GM18907 (cell line): Measurements from ENCODE around the gene IFI44L.
A peak's percentile ranks its signal among the peaks of the same experiment; 100 is the strongest.

Experiments
- ATAC-seq: cut with Tn5 transposase; IDR thresholded peaks from one replicate; pipeline ENCODE4 v1.9.1; 2021; ENCODE audit warnings: mild to moderate bottlenecking, moderate library complexity; ENCODE audit not compliant: unreplicated experiment

Gene IFI44L

DNA sequence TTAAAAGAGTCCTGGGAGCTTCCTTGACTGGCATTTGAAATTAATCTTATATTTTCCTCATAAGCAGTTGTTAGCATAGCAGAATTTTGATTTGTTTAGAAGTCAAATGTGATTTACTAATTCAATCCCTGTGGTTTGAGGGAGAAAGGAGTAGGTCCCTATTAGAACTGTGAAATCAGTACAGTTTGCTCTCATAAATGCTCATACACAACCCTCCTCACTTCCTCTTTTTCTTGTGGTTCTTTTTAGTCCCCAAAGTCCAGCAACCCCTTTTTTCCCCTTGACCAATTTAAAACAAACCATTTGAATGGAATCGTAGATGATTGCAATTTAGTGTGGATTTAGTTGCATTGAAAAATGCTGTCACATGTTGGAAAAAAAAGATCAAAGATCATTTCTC lies 20.2 kb downstream of the IFI44L start:
- peak; percentile 70 for ATAC-seq

- no peak for ATAC-seq
Measured at GRCh38 chr1:78641558-78641957, 21.3 kb downstream of the IFI44L start.

DNA sequence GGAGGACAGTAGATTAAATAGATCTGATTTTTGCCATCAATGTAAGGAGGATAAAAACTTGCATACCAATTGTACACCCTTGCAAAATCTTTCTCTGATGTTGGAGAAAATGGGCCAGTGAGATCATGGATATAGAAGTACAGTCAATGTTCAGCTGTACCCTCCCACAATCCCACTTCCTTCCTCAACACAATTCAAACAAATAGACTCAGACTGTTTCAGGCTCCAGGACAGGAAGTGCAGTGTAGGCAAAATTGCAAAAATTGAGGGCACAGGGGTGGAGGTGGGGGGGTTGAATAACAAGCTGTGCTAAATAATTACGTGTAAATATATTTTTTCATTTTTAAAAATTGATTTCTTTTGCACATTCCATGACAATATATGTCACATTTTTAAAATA lies 25.5 kb downstream of the IFI44L start:
- no peak for ATAC-seq

GRCh38 chr1:78647238-78647637 lies 27.0 kb downstream of the IFI44L start:
- no peak for ATAC-seq

DNA sequence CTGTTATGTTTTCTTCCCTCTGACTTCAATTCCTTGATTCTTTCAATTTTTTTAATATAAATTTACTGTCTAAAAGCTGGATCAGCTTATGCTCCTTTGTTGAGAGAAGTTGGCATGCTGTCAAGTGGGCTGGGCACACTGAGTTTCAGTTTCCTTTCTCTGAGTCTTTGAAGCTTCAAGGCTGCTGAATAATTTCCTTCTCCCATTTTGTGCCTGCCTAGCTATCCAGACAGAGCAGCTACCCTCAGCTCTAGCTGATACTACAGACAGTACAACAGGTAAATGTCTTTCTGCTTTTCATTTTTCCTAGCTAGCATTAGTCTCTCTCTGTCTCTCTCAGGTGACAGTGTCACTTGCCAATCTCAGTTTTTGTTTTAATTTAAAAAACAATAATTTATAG lies 29.4 kb downstream of the IFI44L start, which contains the start of gene IFI44:
TSS of gene IFI44 (plus strand) at position 204 of the 400 bp plus-strand sequence. CDS start 365 bp downstream, outside the sequence.
- peak; percentile 92 for ATAC-seq

- peak; percentile 36 for ATAC-seq
Measured at GRCh38 chr1:78650114-78650660, 29.9 kb downstream of the IFI44L start.

- peak; percentile 41 for ATAC-seq
Measured at GRCh38 chr1:78651241-78651640, 31.0 kb downstream of the IFI44L start.

DNA sequence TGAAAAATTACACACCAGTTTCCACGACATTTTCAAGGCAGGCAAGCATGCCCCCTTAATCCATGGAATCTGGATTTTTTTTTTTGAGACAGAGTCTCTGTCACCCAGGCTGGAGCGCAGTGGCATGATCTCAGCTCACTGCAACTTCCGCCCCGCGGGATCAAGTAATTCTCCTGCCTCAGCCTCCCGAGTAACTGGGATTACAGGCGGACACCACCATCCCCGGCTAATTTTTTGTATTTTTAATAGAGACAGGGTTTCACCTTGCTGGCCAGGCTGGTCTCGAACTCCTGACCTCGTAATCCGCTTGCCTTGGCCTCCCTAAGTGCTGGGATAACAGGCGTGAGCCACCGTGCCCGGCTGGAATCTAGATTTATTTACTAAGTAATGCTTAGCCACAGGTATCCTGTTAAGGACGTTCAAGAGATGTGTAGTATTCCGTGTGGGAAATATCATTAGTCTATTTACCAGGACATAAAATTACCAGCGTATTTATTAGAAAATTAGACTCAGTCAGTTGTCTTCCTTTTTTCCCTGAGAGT lies 31.8 kb downstream of the IFI44L start:
- ATAC-seq, result no peak

DNA sequence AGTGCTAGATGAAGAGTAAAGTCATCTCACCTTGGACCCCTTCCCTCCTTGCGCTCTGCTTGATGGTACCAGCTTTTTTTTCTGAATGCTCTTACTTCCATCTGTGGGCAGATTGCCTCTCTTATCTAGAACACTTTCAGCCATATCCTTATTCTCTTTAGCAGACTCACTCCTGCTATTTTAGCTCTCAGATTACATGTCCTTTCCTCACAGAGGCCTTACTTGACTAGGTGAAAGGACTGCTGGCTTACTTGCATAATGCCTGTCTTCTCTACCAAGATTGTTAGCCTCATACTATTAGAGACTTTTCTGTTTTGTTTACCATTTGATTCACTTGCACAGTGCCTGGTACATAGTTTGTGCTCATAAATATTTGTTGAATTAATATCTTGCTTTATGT lies 38.7 kb downstream of the IFI44L start:
- no peak for ATAC-seq

DNA sequence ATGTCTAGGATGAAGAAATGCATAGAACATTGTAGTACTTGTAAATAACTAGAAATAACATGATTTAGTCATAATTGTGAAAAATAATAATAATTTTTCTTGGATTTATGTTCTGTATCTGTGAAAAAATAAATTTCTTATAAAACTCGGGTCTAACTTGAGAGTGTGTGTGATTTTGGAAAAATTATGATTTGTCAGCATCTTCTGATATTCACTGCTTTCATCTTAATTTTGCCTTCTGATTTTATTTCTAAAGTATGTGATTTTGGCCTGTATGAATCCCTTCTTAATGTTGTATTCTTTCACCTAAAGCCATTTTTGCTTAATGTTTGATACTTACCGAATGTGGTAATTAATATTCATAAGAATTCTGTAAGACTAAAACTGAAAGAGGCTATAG lies 43.7 kb downstream of the IFI44L start:
- ATAC-seq, result no peak

DNA sequence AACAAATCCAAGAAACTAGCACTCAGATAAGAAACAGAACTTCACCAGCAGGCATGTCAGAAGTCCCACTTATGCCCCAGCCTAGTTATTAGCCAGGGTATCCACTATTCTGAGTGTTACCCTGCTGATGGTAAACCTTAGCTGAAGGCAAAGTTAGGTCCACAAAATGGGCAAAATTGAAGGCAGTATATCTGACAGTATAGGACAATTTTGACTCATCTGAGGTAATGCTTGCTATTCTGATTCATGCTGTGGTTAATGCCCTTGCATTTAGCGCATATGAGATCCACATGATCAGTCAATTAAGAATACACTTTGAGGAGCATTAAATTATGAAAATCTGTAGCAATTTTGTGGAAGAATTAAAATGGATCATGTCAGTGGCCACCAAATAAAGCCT lies 44.5 kb downstream of the IFI44L start:
- peak; percentile 33 for ATAC-seq

GRCh38 chr1:78665809-78666208 lies 45.6 kb downstream of the IFI44L start:
- no peak for ATAC-seq

DNA sequence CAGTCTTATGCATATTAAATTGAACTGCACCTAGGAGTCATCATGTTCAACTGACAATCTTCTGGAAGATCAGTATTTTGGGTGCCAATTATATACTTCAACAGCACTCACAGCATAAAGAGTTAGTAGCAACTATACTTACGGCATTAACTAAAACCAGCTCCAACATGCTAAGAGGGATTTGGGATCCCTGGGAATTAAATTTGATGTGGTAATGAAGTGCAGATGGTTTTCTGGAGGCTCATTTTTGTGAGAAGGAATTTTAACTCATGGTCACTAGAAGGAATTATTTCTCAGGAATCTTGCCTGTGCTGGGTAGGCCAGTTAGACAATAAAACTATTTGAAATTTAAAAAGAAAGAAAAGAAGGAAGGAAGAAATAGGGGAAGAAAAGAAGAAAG lies 47.7 kb downstream of the IFI44L start:
- ATAC-seq, result no peak

DNA sequence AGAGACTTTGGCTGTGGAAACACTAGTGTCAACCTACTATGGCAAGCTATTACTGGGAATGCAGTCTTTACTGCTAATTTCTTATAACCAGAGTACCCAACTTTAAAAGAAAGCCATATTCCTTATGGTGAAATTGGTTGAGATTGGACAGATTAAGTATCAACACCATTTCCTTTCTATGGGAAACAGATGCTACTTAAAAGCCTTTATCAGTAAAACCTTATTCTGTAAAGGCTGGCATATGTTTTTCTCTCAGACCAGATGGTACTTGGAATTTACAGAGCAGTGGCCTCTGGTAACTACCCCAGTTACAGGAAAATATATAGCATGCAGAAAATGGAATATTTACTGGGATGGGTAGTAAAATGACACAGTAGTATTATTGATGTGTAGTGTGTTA lies 48.2 kb downstream of the IFI44L start:
- no peak for ATAC-seq

DNA sequence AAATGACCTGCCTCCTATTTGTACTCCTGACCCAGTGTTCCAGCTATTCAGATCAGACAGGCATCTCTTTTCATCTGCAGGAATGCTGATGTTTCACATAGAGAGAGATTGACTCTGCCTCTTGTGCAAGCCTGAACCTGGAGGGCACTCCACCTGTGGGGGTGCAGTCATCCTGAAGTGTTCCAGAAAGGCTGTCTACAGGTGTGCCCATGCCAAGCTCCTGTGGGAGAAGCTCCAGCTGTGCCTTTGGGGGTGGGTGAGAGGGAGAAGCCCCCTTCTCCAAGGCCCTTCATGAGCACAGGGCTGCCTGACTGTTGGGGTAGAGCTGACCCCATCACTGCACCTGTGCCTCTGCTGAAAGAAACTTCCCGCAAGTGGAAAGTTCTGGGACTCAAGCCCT lies 52.2 kb downstream of the IFI44L start:
- ATAC-seq, result no peak

GRCh38 chr1:78673120-78673519 lies 52.9 kb downstream of the IFI44L start:
- peak; percentile 31 for ATAC-seq

GRCh38 chr1:78676347-78676982 lies 56.2 kb downstream of the IFI44L start:
- no peak for ATAC-seq

DNA sequence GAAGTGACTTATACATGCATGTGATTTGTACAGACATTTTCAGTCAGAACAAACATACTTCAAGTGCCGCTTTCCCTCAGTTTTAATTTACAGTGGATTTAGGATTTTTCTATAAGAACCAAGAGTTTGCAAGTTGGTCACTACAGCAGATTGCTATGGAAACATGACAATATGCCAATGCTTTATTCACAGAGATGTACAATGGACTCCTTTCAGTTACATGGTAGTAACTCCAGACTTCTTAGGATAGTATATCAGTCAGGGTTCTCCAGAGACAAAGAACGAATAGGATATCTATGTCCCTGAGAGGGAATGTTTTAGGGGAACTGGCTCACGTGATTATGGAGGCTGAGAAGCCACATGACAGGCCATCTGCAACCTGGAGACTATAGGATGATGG lies 56.7 kb downstream of the IFI44L start:
- no peak for ATAC-seq

DNA sequence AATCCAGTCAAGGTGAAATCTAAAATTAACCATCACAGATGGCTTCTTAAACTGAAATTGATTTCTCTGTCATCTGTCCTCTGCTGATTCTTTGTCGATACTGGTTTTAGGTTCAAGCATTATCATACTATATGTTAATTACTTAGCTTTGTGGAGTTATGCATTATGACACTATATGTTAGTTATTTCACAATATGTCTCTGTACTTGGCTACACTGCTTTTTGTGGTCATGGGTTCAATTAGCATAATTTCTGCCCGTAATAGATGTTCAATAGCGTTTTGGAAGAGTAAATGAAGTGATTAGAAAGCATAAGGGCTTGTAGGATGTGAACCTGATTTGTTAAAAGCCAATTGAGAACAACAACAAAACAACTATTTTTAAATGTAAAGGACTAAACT lies 57.5 kb downstream of the IFI44L start:
- no peak for ATAC-seq

GRCh38 chr1:78678324-78678723 lies 58.1 kb downstream of the IFI44L start:
- peak; percentile 87 for ATAC-seq

DNA sequence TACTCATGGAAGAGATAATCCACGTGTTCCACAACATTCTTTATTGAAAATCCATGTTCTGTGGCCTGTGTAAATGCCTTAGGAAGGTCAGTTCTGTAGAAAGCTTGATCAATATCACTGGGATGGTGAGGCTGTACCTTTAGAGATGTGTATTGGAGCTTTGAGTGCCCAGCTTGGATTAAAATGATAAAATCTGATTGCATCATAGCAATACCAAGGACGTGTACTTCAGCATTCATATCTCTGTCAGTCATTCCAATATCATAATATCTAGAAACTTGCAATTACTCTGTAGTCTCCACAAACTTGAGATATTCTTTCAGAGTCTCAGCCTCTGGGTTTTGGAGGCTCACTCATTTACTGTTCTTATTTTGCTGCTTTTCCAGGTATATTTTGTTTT lies 61.0 kb downstream of the IFI44L start:
- ATAC-seq, result no peak

- ATAC-seq, result no peak
Measured at GRCh38 chr1:78682496-78682895, 62.2 kb downstream of the IFI44L start.

DNA sequence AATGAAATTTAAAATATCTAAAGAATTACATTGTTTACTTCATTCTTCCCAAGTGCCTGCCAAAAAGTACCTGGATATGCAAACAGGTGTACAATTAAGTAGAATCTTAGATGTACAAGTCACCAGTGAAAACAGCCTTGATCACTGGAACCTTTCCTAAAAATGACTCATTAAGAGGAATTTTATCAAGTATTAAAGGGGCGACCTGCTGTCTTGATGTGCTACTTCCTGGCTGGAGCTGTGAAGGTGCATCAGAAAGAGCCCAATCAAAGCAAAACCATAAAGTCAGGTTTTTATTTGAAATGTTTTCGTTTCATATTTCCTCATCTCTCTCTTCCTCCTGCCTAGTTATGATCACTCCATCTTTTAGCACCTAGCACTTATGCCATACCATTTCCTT lies 62.8 kb downstream of the IFI44L start:
- no peak for ATAC-seq
